Activated T-cell treated with anti-CD3 and anti-CD28 coated beads, Interleukin-2, amount 50 U/mL, for 1 hour (primary cell): ENCODE measurements around the gene TMEM121.
"Not testable (repeated sequence)": the region's sequence is repeated elsewhere in the genome, so short reads cannot be mapped to it uniquely, and the experiment has no call there.

Experiments used
- DNase-seq: peaks from one replicate; pipeline ENCODE4 v3.0.0-alpha.2; 2020

TMEM121 gene

DNA sequence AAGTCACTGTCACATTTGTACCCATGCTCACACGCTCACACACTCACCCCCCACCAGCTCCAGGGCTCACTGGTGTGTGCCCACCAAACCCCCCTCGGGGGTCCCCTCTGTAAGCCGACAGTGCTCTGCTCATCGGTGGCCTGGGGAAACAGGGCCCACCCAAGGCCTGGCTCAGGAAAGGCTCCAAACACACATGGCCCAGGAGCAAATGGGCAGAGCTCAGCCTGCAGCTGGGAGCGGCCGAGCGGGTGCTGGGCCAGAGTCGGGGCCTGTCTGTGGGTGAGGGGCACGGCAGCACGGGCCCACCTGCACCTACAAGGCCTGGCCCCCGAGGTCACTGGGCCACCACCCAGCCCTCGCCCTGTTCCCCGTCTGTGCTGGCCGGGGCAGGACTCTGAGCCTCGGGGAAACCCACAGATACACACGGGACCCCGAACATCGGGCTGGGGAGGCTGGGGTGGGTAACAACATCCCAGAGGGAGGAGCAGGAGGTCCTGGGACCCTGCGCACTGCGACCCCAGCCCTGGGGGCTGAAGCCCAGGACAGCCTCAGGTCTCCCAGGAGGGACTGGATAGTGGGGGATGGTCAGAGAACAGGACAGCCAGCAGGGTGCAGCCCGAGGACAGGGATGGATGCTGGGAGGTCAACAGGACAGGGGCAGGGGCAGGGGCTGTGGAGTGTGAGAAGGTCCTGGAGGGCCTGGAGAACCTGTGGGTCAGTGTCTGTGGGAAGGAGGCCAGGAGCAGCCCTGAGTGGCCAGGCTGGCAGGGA, 45.0 kb downstream of the TMEM121 start:
- not testable (repeated sequence) for DNase-seq

DNA sequence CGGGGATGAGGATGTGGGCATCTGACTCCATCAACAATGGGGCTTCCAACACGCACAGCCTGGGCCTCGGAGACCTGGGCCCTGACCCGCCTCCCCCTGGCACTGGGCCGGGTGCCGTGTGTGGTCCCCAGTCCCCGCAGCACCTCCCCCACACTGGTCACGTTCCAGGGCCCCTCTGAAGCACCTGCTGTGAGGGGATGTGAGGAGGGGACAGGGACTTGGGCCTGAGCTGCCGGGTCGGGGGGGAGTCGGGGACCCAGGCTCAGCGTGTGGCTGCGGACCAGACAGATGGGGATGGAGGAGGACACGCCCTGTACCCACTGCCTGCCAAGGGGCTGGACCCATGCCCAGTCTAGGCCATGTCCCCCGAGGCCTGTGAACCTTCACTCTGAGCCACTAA, 45.7 kb downstream of the TMEM121 start:
- not testable (repeated sequence) for DNase-seq

DNA sequence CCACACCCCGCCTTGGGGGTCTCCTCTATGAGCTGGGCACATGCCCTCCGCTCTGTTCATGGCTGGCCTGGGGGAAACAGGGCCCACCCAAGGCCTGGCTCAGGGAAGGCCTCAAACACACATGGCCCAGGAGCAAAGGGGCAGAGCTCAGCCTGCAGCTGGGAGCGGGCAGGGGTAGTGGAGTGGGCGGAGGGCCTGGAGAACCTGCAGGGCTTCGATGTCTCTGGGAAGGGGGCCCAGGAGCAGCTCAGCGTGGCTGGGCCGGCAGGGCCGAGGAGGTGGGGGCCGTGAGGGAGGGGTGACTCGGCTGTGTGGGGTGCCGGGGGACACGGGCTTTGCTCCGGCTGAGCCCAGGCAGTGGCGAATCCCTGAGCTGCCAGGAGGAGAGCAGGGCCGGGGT, 47.5 kb downstream of the TMEM121 start:
- not testable (repeated sequence) for DNase-seq

DNA sequence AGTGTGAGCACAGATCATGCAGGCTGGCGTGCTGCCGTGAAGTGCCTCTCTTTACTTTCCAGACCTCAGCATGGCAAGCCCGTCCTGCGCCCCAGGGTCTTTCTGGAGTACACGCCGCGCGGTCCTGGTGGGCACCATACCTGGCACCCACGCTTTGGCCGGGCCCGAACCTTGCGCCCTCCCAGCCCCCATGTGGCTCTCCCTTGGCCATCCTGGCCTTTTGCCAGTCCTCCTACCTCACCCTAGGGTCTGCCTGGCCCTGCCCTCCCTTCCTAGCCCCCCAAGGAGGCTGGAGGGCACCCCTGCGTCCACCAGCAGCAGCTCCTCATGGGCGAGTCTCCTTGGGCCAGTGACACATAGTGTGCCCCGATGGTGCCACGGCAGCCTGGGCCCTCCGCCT, 48.0 kb downstream of the TMEM121 start:
- DNase-seq = not testable (repeated sequence)

DNA sequence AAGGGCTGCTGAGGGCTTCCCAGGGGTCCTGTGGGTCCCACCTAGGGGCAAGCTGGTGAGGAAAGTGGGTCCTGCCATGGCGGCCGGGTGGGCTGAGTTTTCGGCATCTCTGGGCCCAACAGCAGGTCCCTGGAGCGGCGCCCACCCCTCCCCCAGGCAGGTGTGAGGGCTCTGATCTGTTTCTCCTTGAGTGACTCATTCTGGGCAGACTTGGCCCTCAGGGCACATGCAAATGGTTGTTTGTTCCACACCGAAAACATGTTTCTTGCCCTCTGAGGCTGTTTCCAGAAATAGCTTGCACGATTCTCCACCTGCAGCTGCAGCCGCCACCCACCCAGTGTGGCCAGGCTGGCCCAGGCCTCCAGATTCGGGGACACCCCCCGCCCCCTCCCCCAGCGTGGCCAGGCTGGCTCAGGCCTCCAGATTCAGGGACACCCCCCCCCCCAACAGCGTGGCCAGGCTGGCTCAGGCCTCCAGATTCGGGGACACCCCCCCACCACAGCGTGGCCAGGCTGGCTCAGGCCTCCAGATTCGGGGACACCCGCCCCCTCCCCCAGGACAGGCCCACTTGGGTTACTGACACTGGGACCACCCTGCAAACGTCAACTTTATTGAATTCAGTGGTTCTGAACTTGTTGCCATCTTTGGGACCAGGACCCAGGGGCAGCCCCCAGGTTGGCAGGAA, 48.8 kb downstream of the TMEM121 start:
- DNase-seq = not testable (repeated sequence)

DNA sequence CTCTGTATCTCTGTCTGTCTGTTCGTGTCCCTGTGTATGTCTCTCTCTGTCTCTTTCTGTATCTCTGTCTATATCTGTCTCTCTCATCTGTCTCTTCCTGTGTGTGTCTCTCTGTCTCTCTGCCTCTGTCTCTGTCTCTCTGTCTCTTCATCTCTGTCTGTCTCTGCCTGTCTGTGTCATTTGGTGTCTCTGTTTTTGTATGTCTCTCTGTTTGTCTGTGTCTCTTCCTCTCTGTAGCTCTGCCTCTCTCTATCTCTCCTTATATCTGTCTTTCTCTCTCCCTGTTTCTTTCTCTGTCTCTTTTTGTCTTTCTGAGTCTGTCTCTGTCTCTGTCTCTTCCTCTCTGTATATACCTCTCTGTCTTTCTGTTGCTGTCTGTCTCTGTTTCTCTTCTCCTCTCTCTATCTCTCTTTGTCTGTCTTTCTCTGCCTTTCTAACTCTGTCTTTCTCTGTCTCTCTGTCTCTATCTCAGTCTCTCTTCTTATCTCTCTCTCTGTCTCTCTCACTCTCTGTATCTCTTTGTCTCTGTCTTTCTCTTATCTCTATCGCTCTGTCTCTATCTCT, 50.2 kb downstream of the TMEM121 start:
- no peak for DNase-seq

DNA sequence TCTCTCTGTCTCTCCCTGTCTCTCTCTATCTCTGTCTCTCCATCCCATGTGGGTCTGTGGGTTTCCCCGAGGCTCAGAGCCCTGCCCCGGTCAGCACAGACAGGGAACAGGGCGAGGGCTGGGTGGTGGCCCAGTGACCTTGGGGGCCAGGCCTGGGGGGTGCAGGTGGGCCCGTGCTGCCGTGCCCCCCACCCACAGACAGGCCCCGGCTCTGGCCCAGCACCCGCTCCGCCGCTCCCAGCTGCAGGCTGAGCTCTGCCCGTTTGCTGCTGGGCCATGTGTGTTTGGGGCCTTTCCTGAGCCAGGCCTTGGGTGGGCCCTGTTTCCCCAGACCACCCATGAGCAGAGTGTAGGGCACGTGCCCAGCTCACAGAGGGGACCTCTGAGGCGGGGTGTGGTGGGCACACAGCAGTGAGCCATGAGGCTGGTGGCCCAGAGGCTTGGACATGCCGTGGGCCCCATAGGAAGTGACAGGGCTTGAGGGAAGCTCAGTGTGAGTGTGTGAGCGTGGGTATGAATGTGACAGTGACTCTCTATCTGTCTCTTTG, 51.0 kb downstream of the TMEM121 start:
- no peak for DNase-seq

DNA sequence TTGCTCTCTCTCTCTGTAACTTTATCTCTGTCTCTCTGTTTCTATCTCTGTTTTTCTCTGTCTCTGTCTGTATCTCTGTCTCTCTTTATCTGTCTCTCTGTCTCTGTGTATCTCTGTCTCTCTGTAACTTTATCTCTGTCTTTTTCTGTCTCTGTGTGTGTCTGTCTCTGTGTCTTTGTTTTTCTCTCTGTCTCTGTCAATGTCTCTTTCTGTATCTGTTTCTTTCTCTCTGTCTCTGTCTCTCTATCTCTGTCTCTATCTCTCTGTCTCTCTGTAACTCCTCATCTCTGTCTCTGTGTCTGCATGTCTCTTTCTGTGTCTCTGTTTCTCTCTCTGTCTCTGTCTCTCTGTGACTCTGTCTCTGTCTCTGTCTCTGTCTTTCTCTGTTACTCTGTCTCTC, 51.7 kb downstream of the TMEM121 start:
- no peak for DNase-seq

DNA sequence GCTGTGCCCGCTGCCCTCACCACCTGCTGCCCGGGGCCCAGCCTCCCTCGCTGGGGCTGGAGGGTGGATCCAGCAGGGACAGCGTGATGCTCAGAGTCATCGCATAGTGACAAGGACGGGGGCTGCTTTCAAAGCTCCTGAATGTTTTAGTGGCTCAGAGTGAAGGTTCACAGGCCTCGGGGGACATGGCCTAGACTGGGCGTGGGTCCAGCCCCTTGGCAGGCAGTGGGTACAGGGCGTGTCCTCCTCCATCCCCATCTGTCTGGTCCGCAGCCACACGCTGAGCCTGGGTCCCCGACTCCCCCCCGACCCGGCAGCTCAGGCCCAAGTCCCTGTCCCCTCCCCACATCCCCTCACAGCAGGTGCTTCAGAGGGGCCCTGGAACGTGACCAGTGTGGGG, 52.8 kb downstream of the TMEM121 start:
- not testable (repeated sequence) for DNase-seq
